ENCODE data around the gene ZNF26. TPM values are rescaled to one million over a fixed set of nuclear protein-coding genes. Genes with fewer than 3 reads are reported as not detected.

Gene ZNF26
- total RNA-seq, 6 experiments from 2014 or later: 3.2 to 14.9 (median 3.9) TPM

DNA sequence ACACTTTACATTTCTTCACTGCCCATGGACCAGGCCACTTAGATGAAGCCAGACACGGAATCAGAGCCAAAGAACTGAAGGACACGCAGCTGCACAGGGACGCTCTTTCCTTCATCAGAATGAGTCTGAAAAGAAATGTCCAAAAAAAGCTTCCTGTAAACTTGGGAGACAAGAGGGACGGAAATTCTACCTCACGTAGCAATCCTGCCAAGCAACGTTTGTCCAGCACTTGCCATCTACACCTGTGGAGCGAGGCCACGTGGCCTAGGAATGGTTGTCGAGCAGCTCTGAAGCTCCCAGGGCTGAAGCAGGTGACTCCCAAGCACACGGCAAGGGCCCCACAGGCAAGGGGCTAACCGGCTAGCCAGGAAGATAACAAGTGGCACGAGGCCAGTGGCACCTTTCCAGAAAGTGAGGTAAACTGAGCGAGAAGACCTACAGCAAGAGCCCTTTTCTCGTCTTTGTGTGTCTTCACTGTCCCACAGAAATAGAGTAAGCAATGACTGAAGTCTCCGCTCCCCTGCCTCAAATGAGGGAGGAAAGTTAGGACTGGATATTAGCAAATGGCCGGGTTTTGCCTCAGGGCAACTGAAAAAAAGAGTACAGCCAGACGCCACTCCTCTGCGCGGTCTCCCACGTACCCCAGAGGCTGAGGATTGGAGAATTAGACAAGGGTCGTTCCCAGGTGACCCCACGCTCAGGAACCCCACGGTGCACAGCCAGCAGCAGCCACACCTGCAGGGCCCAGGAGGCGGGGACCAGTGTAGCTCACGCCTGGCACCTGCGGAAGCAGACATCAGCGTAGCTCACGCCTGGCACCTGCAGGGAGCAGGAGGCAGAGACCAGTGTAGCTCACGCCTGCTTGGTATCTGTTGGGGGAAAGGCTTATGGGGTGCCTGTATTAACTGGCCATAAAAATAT, 37.8 kb upstream of the ZNF26 start:
- no peak for TF ChIP-seq POLR2A (IDR thresholded peaks at IDR 0.05)
- TF ChIP-seq, protein P1, sequence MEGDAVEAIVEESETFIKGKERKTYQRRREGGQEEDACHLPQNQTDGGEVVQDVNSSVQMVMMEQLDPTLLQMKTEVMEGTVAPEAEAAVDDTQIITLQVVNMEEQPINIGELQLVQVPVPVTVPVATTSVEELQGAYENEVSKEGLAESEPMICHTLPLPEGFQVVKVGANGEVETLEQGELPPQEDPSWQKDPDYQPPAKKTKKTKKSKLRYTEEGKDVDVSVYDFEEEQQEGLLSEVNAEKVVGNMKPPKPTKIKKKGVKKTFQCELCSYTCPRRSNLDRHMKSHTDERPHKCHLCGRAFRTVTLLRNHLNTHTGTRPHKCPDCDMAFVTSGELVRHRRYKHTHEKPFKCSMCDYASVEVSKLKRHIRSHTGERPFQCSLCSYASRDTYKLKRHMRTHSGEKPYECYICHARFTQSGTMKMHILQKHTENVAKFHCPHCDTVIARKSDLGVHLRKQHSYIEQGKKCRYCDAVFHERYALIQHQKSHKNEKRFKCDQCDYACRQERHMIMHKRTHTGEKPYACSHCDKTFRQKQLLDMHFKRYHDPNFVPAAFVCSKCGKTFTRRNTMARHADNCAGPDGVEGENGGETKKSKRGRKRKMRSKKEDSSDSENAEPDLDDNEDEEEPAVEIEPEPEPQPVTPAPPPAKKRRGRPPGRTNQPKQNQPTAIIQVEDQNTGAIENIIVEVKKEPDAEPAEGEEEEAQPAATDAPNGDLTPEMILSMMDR (IDR thresholded peaks at IDR 0.05): no peak

DNA sequence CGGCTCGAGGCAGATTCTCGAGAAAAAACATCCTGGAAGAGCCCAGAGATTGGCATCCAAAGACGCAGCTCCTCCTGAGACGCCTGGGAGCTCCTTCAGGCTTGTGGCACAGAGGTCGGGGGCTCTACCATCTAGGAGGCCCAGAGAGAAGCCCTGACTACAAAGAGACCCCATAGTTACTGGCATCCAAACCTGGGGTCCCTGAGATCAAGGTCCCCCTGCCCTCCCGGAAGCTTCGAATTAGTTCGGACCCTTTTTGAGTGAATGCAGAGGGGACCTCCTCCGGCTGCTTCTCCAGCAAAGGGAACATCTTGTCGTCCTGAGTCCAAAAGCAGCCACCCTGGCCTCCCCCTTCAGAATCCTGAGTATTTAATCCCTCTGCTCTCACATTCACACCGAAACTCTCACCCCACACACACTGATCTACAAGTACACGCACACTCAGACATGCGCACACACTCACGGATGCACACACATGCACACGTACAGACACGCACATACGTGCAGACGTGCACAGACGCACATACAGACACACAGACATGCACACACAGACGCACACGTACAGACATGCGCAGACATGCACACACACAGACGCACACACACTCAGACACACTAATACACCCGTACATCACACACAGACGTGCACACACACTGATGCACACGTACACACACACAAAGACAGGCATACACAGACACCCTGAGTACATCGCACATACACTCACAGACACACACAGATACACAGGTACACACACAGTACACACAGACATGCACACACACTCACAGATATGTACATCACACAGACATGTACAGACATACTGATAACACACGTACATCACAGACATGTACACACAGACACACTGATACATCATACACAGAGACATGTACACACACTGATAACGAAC, 36.0 kb upstream of the ZNF26 start:
- Histone ChIP-seq H3K36me3 (peaks cover 0 to 23% (median under 1%) of the 10 kb centered on the region in 4 donors), H3K27me3 (no peaks in the 10 kb centered on the region), H3K4me1 (peaks cover 0 to 7% (median 0%) of the 10 kb centered on the region in 4 donors), H3K27ac (no peak overlapping the region), H3K9me3 (peaks cover 0 to 25% (median 8%) of the 10 kb centered on the region in 4 donors), H3K4me3 (no peak overlapping the region)
- DNase-seq (no peak), ATAC-seq (no peak)
- WGBS (ENCODE audit: insufficient coverage, low coverage, low lambda C conversion rate, missing lambda C conversion rate): 95% methylated on average over 24 of the region's 30 CpGs
- intact Hi-C loops (cut with DNase I): no loop called here
- no peak for TF ChIP-seq POLR2A (IDR thresholded peaks at IDR 0.05)
- TF ChIP-seq, protein P1 (IDR thresholded peaks at IDR 0.05): no peak

More for the DNA sequence above, 37.8 kb upstream of the ZNF26 start:
- Histone ChIP-seq H3K36me3 (peaks cover 0 to 41% (median 15%) of the 10 kb centered on the region in 4 donors), H3K4me1 (no peaks in the 10 kb centered on the region), H3K4me3 (no peak overlapping the region), H3K27me3 (no peaks in the 10 kb centered on the region), H3K27ac (no peak overlapping the region), H3K9me3 (peaks cover 0 to 28% (median 12%) of the 10 kb centered on the region in 4 donors)
- no peak for DNase-seq
- 98% methylated on average over 10 of the region's 29 CpGs for WGBS (ENCODE audit: insufficient coverage, low coverage, low lambda C conversion rate, missing lambda C conversion rate)
- intact Hi-C loops (cut with DNase I): no loop called here
- no peak for ATAC-seq

DNA sequence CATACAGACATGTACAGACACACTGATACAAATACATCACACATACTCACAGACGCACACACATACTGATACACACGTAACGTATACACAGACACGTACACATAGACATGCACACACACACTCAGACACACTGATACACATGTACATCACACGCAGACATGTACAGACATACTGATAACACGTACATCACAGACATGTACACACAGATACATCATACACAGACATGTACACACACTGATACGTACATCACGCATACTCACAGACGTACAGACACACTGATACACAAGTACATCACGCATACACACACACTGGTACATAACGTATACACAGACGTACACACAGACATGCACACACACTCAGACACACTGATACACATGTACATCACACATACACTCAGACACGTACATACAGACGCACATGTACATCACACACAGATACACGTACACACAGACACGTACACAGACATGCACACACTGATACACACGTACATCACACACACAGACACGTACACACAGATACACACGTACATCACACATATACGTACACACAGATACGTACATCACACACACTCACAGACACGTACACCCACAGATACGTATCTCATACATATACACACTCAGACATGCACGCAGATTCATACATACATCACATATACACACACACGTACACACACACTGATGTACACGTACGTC, 35.2 kb upstream of the ZNF26 start:
- ATAC-seq: no peak
- intact Hi-C loops (cut with DNase I): no loop called here
- no peak for DNase-seq
- Histone ChIP-seq H3K27ac (no peak overlapping the region), H3K27me3 (no peaks in the 10 kb centered on the region), H3K9me3 (peaks cover 0 to 25% (median 8%) of the 10 kb centered on the region in 4 donors), H3K4me3 (no peak overlapping the region), H3K36me3 (peaks cover 0 to 17% (median 0%) of the 10 kb centered on the region in 4 donors), H3K4me1 (peaks cover 0 to 7% (median 0%) of the 10 kb centered on the region in 4 donors)
- 91% methylated on average over 26 of the region's 27 CpGs for WGBS (ENCODE audit: insufficient coverage, low coverage, low lambda C conversion rate, missing lambda C conversion rate)
- TF ChIP-seq, protein P1 (IDR thresholded peaks at IDR 0.05): no peak
- TF ChIP-seq POLR2A (IDR thresholded peaks at IDR 0.05): no peak

DNA sequence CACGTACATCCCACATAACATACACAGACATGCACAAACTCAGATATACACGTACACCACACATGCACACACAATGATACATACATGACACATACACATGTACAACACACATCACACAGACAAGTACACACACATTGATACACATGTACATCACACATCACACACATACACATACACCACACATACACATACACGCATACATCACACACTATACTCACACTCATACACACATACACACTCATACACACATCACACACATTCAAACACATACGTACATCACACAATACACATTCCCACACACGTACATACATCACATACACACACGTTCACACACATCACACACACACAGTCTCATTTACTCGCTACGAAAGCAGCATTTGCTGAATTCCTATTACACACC, 34.5 kb upstream of the ZNF26 start:
- H3K4me3 ChIP-seq: no peak overlapping the region

More for the DNA sequence above, 34.5 kb upstream of the ZNF26 start:
- H3K27ac ChIP-seq: no peak overlapping the region
- peaks cover 0 to 25% (median 6%) of the 10 kb centered on the region in 4 donors for H3K9me3 ChIP-seq
- H3K36me3 ChIP-seq: peaks cover 0 to 12% (median 0%) of the 10 kb centered on the region in 4 donors
- no peak for DNase-seq
- ATAC-seq: no peak
- no peaks in the 10 kb centered on the region for H3K27me3 ChIP-seq
- H3K4me1 ChIP-seq: peaks cover 0 to 7% (median 0%) of the 10 kb centered on the region in 4 donors
- intact Hi-C loops (cut with DNase I): no loop called here
- TF ChIP-seq POLR2A (IDR thresholded peaks at IDR 0.05): no peak
- TF ChIP-seq, protein P1 (IDR thresholded peaks at IDR 0.05): no peak
- 95% methylated on average over 3 of the region's 8 CpGs for WGBS (ENCODE audit: insufficient coverage, low coverage, low lambda C conversion rate, missing lambda C conversion rate)
